GM21786 (cell line): ENCODE results near the gene CHST15.
"Not testable (repeated sequence)": the region's sequence is repeated elsewhere in the genome, so short reads cannot be mapped to it uniquely, and the experiment has no call there.

Experiments used
- ATAC-seq: cut with Tn5 transposase; IDR thresholded peaks from one replicate; pipeline ENCODE4 v1.9.1; 2021; ENCODE audit not compliant: unreplicated experiment

Gene CHST15

GRCh38 chr10:124124769-124125161 is 31.4 kb upstream of the CHST15 start:
- no peak for ATAC-seq

- no peak for ATAC-seq
Measured at GRCh38 chr10:124124123-124124768, 30.8 kb upstream of the CHST15 start.

- no peak for ATAC-seq
Measured at GRCh38 chr10:124123156-124123555, 29.8 kb upstream of the CHST15 start.

GRCh38 chr10:124122211-124122610 is 28.8 kb upstream of the CHST15 start:
- ATAC-seq = no peak

GRCh38 chr10:124120410-124121061 is 27.1 kb upstream of the CHST15 start:
- ATAC-seq = no peak

GRCh38 chr10:124119946-124120345 is 26.5 kb upstream of the CHST15 start:
- ATAC-seq = no peak

GRCh38 chr10:124119216-124119615 is 25.8 kb upstream of the CHST15 start:
- no peak for ATAC-seq

- no peak for ATAC-seq
Measured at GRCh38 chr10:124117833-124118232, 24.4 kb upstream of the CHST15 start.

GRCh38 chr10:124117511-124117785 is 24.1 kb upstream of the CHST15 start:
- ATAC-seq = no peak

- ATAC-seq = no peak
Measured at GRCh38 chr10:124116771-124117510, 23.5 kb upstream of the CHST15 start.

- no peak for ATAC-seq
Measured at GRCh38 chr10:124114696-124115095, 21.3 kb upstream of the CHST15 start.

GRCh38 chr10:124112891-124113580 is 19.6 kb upstream of the CHST15 start:
- no peak for ATAC-seq

GRCh38 chr10:124110882-124111281 is 17.5 kb upstream of the CHST15 start:
- no peak for ATAC-seq

GRCh38 chr10:124109261-124109660 is 15.9 kb upstream of the CHST15 start:
- no peak for ATAC-seq

GRCh38 chr10:124107072-124107471 is 13.7 kb upstream of the CHST15 start:
- ATAC-seq = no peak

- peak; percentile 80 for ATAC-seq
Measured at GRCh38 chr10:124106241-124106879, 13.0 kb upstream of the CHST15 start.

GRCh38 chr10:124105594-124105993 is 12.2 kb upstream of the CHST15 start:
- no peak for ATAC-seq

- ATAC-seq = no peak
Measured at GRCh38 chr10:124105045-124105444, 11.6 kb upstream of the CHST15 start.

GRCh38 chr10:124104011-124104627 is 10.7 kb upstream of the CHST15 start:
- no peak for ATAC-seq

GRCh38 chr10:124101351-124101750 is 8.0 kb upstream of the CHST15 start:
- no peak for ATAC-seq

GRCh38 chr10:124100651-124101050 is 7.3 kb upstream of the CHST15 start:
- not testable (repeated sequence) for ATAC-seq
